ENCODE results near the gene COL6A3. TPM values are rescaled to one million over a fixed set of nuclear protein-coding genes. Genes with fewer than 3 reads are reported as not detected.

Gene COL6A3
- total and polyA plus RNA-seq, 2 of the 13 experiments (the other 11 are each of a cell fraction or from before 2014, with no cell fraction given) = 0.03 TPM; not detected in 1

DNA sequence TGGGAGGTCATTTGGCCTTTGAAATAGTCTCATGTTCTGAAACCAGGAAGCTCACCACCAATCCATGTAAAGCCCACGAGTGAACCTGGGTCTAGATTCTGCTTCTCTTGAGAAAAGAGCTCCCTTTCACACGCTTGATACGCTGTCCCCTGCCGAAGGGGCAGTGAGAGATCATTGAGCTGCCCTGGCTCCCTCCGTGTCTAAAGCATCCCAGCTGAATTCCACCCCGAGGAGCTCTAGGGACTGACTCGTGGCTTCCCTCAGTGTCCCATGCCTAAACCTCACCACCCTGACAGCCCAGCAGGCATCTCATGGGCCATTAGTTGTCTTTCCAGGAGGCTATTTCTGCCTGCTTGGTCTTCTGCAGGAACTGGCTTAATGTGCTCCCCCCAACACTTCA lies 68.6 kb downstream of the COL6A3 start (continued):
- no peak for TF ChIP-seq NFAT5 (CRISPR knock-in tag; IDR thresholded peaks at IDR 0.05)
- no peak for TF ChIP-seq NFKBIZ (CRISPR knock-in tag; IDR thresholded peaks at IDR 0.05)
- no peak for TF ChIP-seq MYNN (CRISPR knock-in tag; IDR thresholded peaks at IDR 0.05; ENCODE audit: low read depth)

DNA sequence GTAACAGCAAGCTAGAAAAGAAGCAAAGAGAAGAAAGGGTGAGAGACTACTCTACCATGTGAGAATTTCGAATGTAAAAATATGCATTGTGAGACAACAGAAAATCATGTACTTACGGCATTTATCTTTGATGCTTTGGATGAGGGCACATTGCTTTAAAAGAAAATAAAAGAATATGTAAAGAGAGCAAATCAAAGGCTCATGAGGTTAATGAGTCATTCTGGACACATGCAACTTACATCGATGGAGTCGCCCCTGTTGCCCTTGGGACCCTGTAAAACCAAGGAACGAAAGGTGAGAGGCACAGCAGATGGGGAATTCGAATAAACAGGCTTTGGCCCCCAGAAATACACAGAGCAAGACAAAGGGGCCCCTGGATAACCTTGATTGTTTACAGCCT lies 69.0 kb downstream of the COL6A3 start:
- FAIRE-seq (no peak), DNase-seq (ENCODE audit: low spot score) (no peak), ATAC-seq (no peak)
- Histone ChIP-seq H3K36me3 (replicated peaks in 1 of 2; ENCODE audit: control insufficient read depth in 1 of 2, insufficient read depth in 2 of 2, low read length in 2 of 2) (no peaks in the 10 kb centered on the region), H3K27me3 (ENCODE audit: control insufficient read depth in 1 of 2, insufficient read depth in 2 of 2, low read length in 2 of 2) (peaks cover 0 to 45% of the 10 kb centered on the region in 2 experiments; a peak in 4 of 5 replicates), H3K4me3 (replicated peaks in 1 of 3; ENCODE audit: insufficient read depth in 1 of 3, low read depth in 2 of 3, low read length in 3 of 3) (no peak overlapping the region), H4K20me1 (ENCODE audit: insufficient read depth, low read length) (no peaks in the 10 kb centered on the region), H3K9me3 (ENCODE audit: low read length) (no peaks in the 10 kb centered on the region), H2AFZ (ENCODE audit: low read length) (no peak overlapping the region), H3K4me2 (ENCODE audit: low read depth, low read length) (no peak overlapping the region), H3K9ac (ENCODE audit: insufficient read depth, low read depth, low read length) (no peak overlapping the region), H3K27ac (ENCODE audit: extremely low read length, insufficient read depth, low read length) (no peak overlapping the region), H3K79me2 (ENCODE audit: insufficient read depth, low read length) (no peaks in the 10 kb centered on the region), H3K4me1 (ENCODE audit: insufficient read depth, low read length) (no peaks in the 10 kb centered on the region)
- no TSS peak for BruUV-seq (replicated peaks)
- intact Hi-C loops (cut with micrococcal nuclease; ENCODE audit: unreplicated experiment) (no loop called here), in situ Hi-C loops (cut with HindIII; ENCODE audit: extremely low pct_ligation_motif_present, low pct_unique_long_range_greater_than_20kb) (no loop called here)
- POLR2A ChIA-PET = no interaction called here
- WGBS (ENCODE audit: low lambda C conversion rate) = 9% methylated on average over 6 of the region's 6 CpGs
- CTCF ChIA-PET (ENCODE audit: low intra/inter-chr PET ratio, low total read pairs) = no interaction called here
- no peak for TF ChIP-seq CCDC6 (CRISPR knock-in tag; IDR thresholded peaks at IDR 0.05)
- TF ChIP-seq KLF13 (CRISPR knock-in tag; IDR thresholded peaks at IDR 0.05) = no peak
- TF ChIP-seq ZFP90 (CRISPR knock-in tag; IDR thresholded peaks at IDR 0.05; ENCODE audit: borderline replicate concordance) = no peak
- TF ChIP-seq ZNF543 (CRISPR knock-in tag; IDR thresholded peaks at IDR 0.05) = no peak
- TF ChIP-seq HMGXB3 (CRISPR knock-in tag; IDR thresholded peaks at IDR 0.05; ENCODE audit: borderline replicate concordance) = no peak
- no peak for TF ChIP-seq AGO2 (optimal IDR thresholded peaks at IDR 0.05; ENCODE audit: low read depth, low read length)
- no peak for TF ChIP-seq ZNF513 (CRISPR knock-in tag; conservative IDR thresholded peaks at IDR 0.05)
- TF ChIP-seq ZNF224 (CRISPR knock-in tag; IDR thresholded peaks at IDR 0.05) = no peak
- no peak for TF ChIP-seq AGO1 (IDR thresholded peaks at IDR 0.05; ENCODE audit: low read depth, low read length, poor library complexity, severe bottlenecking)

All from HepG2 (cell line).